SK-N-SH (cell line): Measurements from ENCODE around the gene GALM.

ENCODE experiments used
- CHD2 ChIP-seq: fragments of 150-350 bp; IDR thresholded peaks from 2 replicates; pipeline ENCODE4 v1.6.1; 2018; ENCODE audit warnings: low read length; ENCODE audit not compliant: partially characterized antibody
- CTCF ChIP-seq: fragments of 200-600 bp; sonication (generic); IDR thresholded peaks from 2 replicates; pipeline ENCODE4 v1.6.1; 2017; ENCODE audit warnings: antibody characterized with exemption, mild to moderate bottlenecking, moderate library complexity
- EP300 ChIP-seq, 2 experiments: IDR thresholded peaks; 2 replicates each; pipeline versions ENCODE4 v1.4.0 to v1.6.1; 2012; ENCODE audit warnings: borderline replicate concordance in 1 of 2, low read depth in 1 of 2, low read length in 1 of 2
- JUND ChIP-seq: IDR thresholded peaks from 2 replicates; pipeline ENCODE4 v1.4.0; 2012
- MXI1 ChIP-seq: IDR thresholded peaks from 2 replicates; pipeline ENCODE4 v1.6.1; 2012; ENCODE audit warnings: mild to moderate bottlenecking, low read depth, low read length, improper control_type of control experiment
- NFIC ChIP-seq: IDR thresholded peaks from 2 replicates; pipeline ENCODE4 v1.4.0; 2012; ENCODE audit warnings: borderline replicate concordance
- POLR2AphosphoS5 ChIP-seq: IDR thresholded peaks from 2 replicates; pipeline ENCODE4 v1.6.1; 2012; ENCODE audit warnings: low read depth, low read length
- RCOR1 ChIP-seq: fragments of 150-350 bp; IDR thresholded peaks from 2 replicates; pipeline ENCODE4 v1.6.1; 2017; ENCODE audit warnings: antibody characterized with exemption, low read length
- REST ChIP-seq: IDR thresholded peaks from 2 replicates; pipeline ENCODE4 v1.6.1; 2012; ENCODE audit warnings: mild to moderate bottlenecking, low read depth, low read length, moderate library complexity
- RFX5 ChIP-seq: IDR thresholded peaks from 2 replicates; pipeline ENCODE4 v1.6.1; 2012; ENCODE audit warnings: mild to moderate bottlenecking, improper control_type of control experiment, low read length
- USF2 ChIP-seq: fragments of 150-350 bp; IDR thresholded peaks from 2 replicates; pipeline ENCODE4 v1.6.1; 2017; ENCODE audit warnings: antibody characterized with exemption, low read length, low read depth, borderline replicate concordance
- YY1 ChIP-seq: IDR thresholded peaks from 2 replicates; pipeline ENCODE4 v1.4.0; 2012; ENCODE audit warnings: low read depth, mild to moderate bottlenecking

DNA sequence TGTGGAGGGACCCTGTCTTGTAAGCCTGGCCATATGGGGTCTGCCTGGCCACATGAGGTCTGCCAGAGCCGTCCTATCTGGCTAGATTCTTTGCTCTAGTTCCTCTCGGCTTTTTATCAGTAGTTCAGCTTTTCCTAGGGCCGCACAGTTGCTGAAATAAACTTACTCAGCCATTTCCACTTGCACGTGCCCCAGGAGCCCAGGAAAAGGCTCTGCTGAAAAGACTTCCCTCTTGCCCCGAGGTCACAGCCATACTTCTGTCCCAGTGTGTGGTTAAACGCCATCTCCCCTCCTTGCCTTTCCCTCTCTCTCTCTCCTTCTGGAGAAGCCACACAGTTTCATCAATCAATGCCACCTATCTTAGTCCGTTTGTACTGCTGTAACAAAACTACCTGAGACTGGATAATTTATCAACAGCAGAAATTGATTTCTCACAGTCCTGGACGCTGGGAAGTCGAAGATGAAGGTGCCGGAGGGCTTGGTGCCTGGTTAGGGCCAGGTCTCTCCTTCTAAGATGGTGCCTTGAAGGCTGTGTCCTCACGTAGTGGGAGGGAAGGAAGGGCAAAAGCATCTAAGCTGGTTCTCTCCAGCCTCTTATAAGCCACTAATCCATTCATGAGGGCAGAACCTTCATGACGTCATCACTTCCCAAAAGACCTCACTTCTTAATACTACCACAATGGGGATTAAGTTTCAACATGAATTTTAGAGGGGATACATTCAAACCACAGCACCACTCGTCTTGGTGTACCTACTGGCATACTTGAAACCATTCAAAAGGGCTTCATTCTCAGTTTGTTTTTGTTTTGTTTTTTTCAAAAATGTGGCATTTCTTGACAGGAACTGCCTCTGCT is 11.2 kb upstream of the GALM start:
- TF ChIP-seq POLR2AphosphoS5 = no peak
- no peak for TF ChIP-seq RFX5
- TF ChIP-seq YY1 = no peak
- no peak for TF ChIP-seq CTCF
- TF ChIP-seq NFIC = no peak
- TF ChIP-seq JUND = no peak
- TF ChIP-seq EP300 (IDR thresholded peaks at IDR 0.05; ENCODE audit: borderline replicate concordance in 1 of 2, low read depth in 1 of 2, low read length in 1 of 2) = no peak
- TF ChIP-seq RCOR1 = no peak
- no peak for TF ChIP-seq CHD2
- no peak for TF ChIP-seq REST
- TF ChIP-seq MXI1 = no peak
- no peak for TF ChIP-seq USF2
